GM21390 (cell line): ENCODE data around the gene COL9A1.
A peak's percentile ranks its signal among the peaks of the same experiment; 100 is the strongest.
"Not testable (repeated sequence)": the region's sequence is repeated elsewhere in the genome, so short reads cannot be mapped to it uniquely, and the experiment has no call there.

Experiments used
- ATAC-seq: cut with Tn5 transposase; IDR thresholded peaks from one replicate; pipeline ENCODE4 v1.9.1; 2021; ENCODE audit not compliant: unreplicated experiment

COL9A1 gene

GRCh38 chr6:70303034-70303525, at the start of gene COL9A1:
TSS of gene COL9A1 (minus strand) at chr6:70303084. CDS start at chr6:70302924, 160 bp downstream.
- ATAC-seq = no peak

GRCh38 chr6:70351461-70351860, 48.6 kb upstream of the COL9A1 start:
- ATAC-seq = no peak

GRCh38 chr6:70345619-70346018, 42.7 kb upstream of the COL9A1 start:
- no peak for ATAC-seq

- ATAC-seq = no peak
These were observed 40.4 kb upstream of the COL9A1 start for GRCh38 chr6:70343313-70343712.

GRCh38 chr6:70339810-70340209, 36.9 kb upstream of the COL9A1 start:
- ATAC-seq = not testable (repeated sequence)

- ATAC-seq = no peak
These were observed 35.9 kb upstream of the COL9A1 start for GRCh38 chr6:70338775-70339174.

- ATAC-seq = no peak
These were observed 34.8 kb upstream of the COL9A1 start for GRCh38 chr6:70337743-70338105.

- ATAC-seq = no peak
These were observed 34.3 kb upstream of the COL9A1 start for GRCh38 chr6:70336996-70337742.

- no peak for ATAC-seq
These were observed 24.2 kb upstream of the COL9A1 start for GRCh38 chr6:70327036-70327435.

GRCh38 chr6:70325009-70325408, 22.1 kb upstream of the COL9A1 start:
- no peak for ATAC-seq

- ATAC-seq = not testable (repeated sequence)
These were observed 14.9 kb upstream of the COL9A1 start for GRCh38 chr6:70317799-70318198.

- ATAC-seq = peak; percentile 70
These were observed 12.3 kb upstream of the COL9A1 start for GRCh38 chr6:70315079-70315751.

GRCh38 chr6:70314296-70314695, 11.4 kb upstream of the COL9A1 start:
- ATAC-seq = no peak

- ATAC-seq = peak; percentile 38
These were observed 9.4 kb upstream of the COL9A1 start for GRCh38 chr6:70312165-70312745.

- no peak for ATAC-seq
These were observed 7.3 kb upstream of the COL9A1 start for GRCh38 chr6:70310063-70310694.

- ATAC-seq = no peak
These were observed 6.4 kb upstream of the COL9A1 start for GRCh38 chr6:70309243-70309642.

GRCh38 chr6:70308142-70308541, 5.3 kb upstream of the COL9A1 start:
- ATAC-seq = not testable (repeated sequence)

GRCh38 chr6:70307008-70307407, 4.1 kb upstream of the COL9A1 start:
- no peak for ATAC-seq

- no peak for ATAC-seq
These were observed 1.7 kb upstream of the COL9A1 start for GRCh38 chr6:70304616-70305015.

GRCh38 chr6:70299456-70299855, 3.4 kb downstream of the COL9A1 start:
- no peak for ATAC-seq

GRCh38 chr6:70298068-70298467, 4.8 kb downstream of the COL9A1 start:
- ATAC-seq = no peak

GRCh38 chr6:70292193-70292592, 10.7 kb downstream of the COL9A1 start:
- no peak for ATAC-seq
